Measurements from ENCODE around the gene KCNIP3. TPM values are rescaled to one million over a fixed set of nuclear protein-coding genes. Genes with fewer than 3 reads are reported as not detected.

Gene KCNIP3
- total RNA-seq, 1 donor from 2014 or later, result 27.5 TPM

GRCh38 chr2:95305380-95306061 lies 8.4 kb downstream of the KCNIP3 start:
- H3K36me3 ChIP-seq, result no peaks in the 10 kb centered on the region
- intact Hi-C loops (cut with DNase I), result no loop called here
- no peak for DNase-seq (ENCODE audit: extremely low spot score in 2 of 2)
- no peak overlapping the region for H3K4me3 ChIP-seq
- no peak overlapping the region for H3K27ac ChIP-seq
- H3K27me3 ChIP-seq, result no peaks in the 10 kb centered on the region
- TF ChIP-seq POLR2AphosphoS5 (IDR thresholded peaks at IDR 0.05; ENCODE audit: insufficient read depth in 1 of 2, low read depth in 1 of 2), result no peak
- peaks cover 4% of the 10 kb centered on the region for H3K4me1 ChIP-seq
- no peaks in the 10 kb centered on the region for H3K9me3 ChIP-seq

- Histone ChIP-seq H3K36me3 (no peaks in the 10 kb centered on the region), H3K4me3 (no peak overlapping the region), H3K9me3 (no peaks in the 10 kb centered on the region), H3K27ac (peak overlapping the region; percentile 50), H3K27me3 (no peaks in the 10 kb centered on the region), H3K4me1 (peaks cover 4% of the 10 kb centered on the region)
- intact Hi-C loops (cut with DNase I), result no loop called here
- DNase-seq (ENCODE audit: extremely low spot score in 2 of 2), result no peak
- TF ChIP-seq CTCF (IDR thresholded peaks at IDR 0.05) (no peak), POLR2A (IDR thresholded peaks at IDR 0.05) (no peak), POLR2AphosphoS5 (IDR thresholded peaks at IDR 0.05; ENCODE audit: insufficient read depth in 1 of 2, low read depth in 1 of 2) (no peak)
These were observed 9.3 kb downstream of the KCNIP3 start for GRCh38 chr2:95306336-95306895.

GRCh38 chr2:95307036-95307435 lies 9.9 kb downstream of the KCNIP3 start:
- H3K27ac ChIP-seq, result peak overlapping the region; percentile 50
- H3K4me3 ChIP-seq, result no peak overlapping the region
- TF ChIP-seq POLR2AphosphoS5 (IDR thresholded peaks at IDR 0.05; ENCODE audit: insufficient read depth in 1 of 2, low read depth in 1 of 2) (no peak), POLR2A (IDR thresholded peaks at IDR 0.05) (no peak), CTCF (IDR thresholded peaks at IDR 0.05) (no peak)
- H3K27me3 ChIP-seq, result no peaks in the 10 kb centered on the region
- no peaks in the 10 kb centered on the region for H3K36me3 ChIP-seq
- intact Hi-C loops (cut with DNase I), result no loop called here
- no peak for DNase-seq (ENCODE audit: extremely low spot score in 2 of 2)
- H3K4me1 ChIP-seq, result peaks cover 4% of the 10 kb centered on the region
- H3K9me3 ChIP-seq, result no peaks in the 10 kb centered on the region

- Histone ChIP-seq H3K4me1 (peaks cover 4% of the 10 kb centered on the region), H3K4me3 (no peak overlapping the region), H3K27me3 (no peaks in the 10 kb centered on the region), H3K9me3 (no peaks in the 10 kb centered on the region), H3K36me3 (no peaks in the 10 kb centered on the region), H3K27ac (no peak overlapping the region)
- no peak for TF ChIP-seq POLR2AphosphoS5 (IDR thresholded peaks at IDR 0.05; ENCODE audit: insufficient read depth in 1 of 2, low read depth in 1 of 2)
- TF ChIP-seq CTCF (IDR thresholded peaks at IDR 0.05), result no peak
- TF ChIP-seq POLR2A (IDR thresholded peaks at IDR 0.05), result no peak
- intact Hi-C loops (cut with DNase I), result no loop called here
- DNase-seq (ENCODE audit: extremely low spot score in 2 of 2), result no peak
These were observed 10.7 kb downstream of the KCNIP3 start for GRCh38 chr2:95307878-95308277.

- no peak for TF ChIP-seq POLR2A (IDR thresholded peaks at IDR 0.05)
- TF ChIP-seq CTCF (IDR thresholded peaks at IDR 0.05), result no peak
- TF ChIP-seq POLR2AphosphoS5 (IDR thresholded peaks at IDR 0.05; ENCODE audit: insufficient read depth in 1 of 2, low read depth in 1 of 2), result no peak
- H3K27me3 ChIP-seq, result no peaks in the 10 kb centered on the region
- H3K9me3 ChIP-seq, result no peaks in the 10 kb centered on the region
- no peak overlapping the region for H3K4me3 ChIP-seq
- intact Hi-C loops (cut with DNase I), result no loop called here
- DNase-seq (ENCODE audit: extremely low spot score in 2 of 2), result no peak
- H3K36me3 ChIP-seq, result no peaks in the 10 kb centered on the region
- peaks cover 4% of the 10 kb centered on the region for H3K4me1 ChIP-seq
- no peak overlapping the region for H3K27ac ChIP-seq
These were observed 11.4 kb downstream of the KCNIP3 start for GRCh38 chr2:95308426-95308990.

Data from vagina (tissue), 2 donors.